Thymus (tissue), 11 donors: Measurements from ENCODE around the gene ERCC1. TPM values are rescaled to one million over a fixed set of nuclear protein-coding genes. Genes with fewer than 3 reads are reported as not detected.
A peak's percentile ranks its signal among the peaks of the same experiment; 100 is the strongest.

Experiments used
- DNase-seq, 9 donors: peaks; one replicate each; pipeline ENCODE4 v3.0.0-alpha.2; 2013; ENCODE audit warnings: low spot score in 9 of 9, low read depth in 6 of 9, missing footprints in 1 of 9
- H3K27ac ChIP-seq, 2 donors: one replicate each; pipeline ENCODE4 v1.5.1; 2013; ENCODE audit warnings: control low read depth in 1 of 2, low read depth in 1 of 2, low read length in 1 of 2, mild to moderate bottlenecking in 1 of 2, moderate library complexity in 1 of 2
- H3K27me3 ChIP-seq, 2 donors: one replicate each; pipeline ENCODE4 v1.5.1; 2013; ENCODE audit warnings: low read length in 1 of 2; ENCODE audit not compliant: control insufficient read depth in 2 of 2, insufficient read depth in 1 of 2
- H3K36me3 ChIP-seq, 2 donors: one replicate each; pipeline ENCODE4 v1.5.1; 2013; ENCODE audit warnings: low read length in 1 of 2, mild to moderate bottlenecking in 1 of 2, moderate library complexity in 1 of 2; ENCODE audit not compliant: control insufficient read depth in 2 of 2, insufficient read depth in 2 of 2
- H3K4me1 ChIP-seq, 2 donors: one replicate each; pipeline ENCODE4 v1.5.1; 2013; ENCODE audit warnings: low read length in 2 of 2; ENCODE audit not compliant: control insufficient read depth in 2 of 2, insufficient read depth in 2 of 2
- H3K4me3 ChIP-seq, 2 donors: one replicate each; pipeline ENCODE4 v1.5.1; 2013; ENCODE audit warnings: low read length in 2 of 2, control low read depth in 1 of 2, mild to moderate bottlenecking in 1 of 2
- H3K9me3 ChIP-seq, 2 donors: one replicate each; pipeline ENCODE4 v1.5.1; 2013; ENCODE audit warnings: low read length in 1 of 2, mild to moderate bottlenecking in 1 of 2; ENCODE audit not compliant: control insufficient read depth in 2 of 2, insufficient read depth in 1 of 2
- whole genome bisulfite sequencing: extraction: QIAGEN DNeasy Blood & Tissue Kit; methylation state at CpG from one replicate; pipeline ENCODE4 v1.1.7; 2013; 5-methylcytosine and 5-hydroxymethylcytosine counted together
- polyA plus RNA-seq: library from polyadenylated mRNA; stranded (reverse); fragments of 200-250 nt; gene quantifications from one replicate; pipeline ENCODE4 v1.2.3, GENCODE V29; 2013
- total RNA-seq: library from RNA; stranded (reverse); fragments of 120-200 nt; gene quantifications from one replicate; pipeline ENCODE4 v1.2.4, GENCODE V29; 2013
- donor health status: healthy.

The ERCC1 gene
- total and polyA plus RNA-seq, 2 donors = 42.6 to 61.6 TPM

DNA sequence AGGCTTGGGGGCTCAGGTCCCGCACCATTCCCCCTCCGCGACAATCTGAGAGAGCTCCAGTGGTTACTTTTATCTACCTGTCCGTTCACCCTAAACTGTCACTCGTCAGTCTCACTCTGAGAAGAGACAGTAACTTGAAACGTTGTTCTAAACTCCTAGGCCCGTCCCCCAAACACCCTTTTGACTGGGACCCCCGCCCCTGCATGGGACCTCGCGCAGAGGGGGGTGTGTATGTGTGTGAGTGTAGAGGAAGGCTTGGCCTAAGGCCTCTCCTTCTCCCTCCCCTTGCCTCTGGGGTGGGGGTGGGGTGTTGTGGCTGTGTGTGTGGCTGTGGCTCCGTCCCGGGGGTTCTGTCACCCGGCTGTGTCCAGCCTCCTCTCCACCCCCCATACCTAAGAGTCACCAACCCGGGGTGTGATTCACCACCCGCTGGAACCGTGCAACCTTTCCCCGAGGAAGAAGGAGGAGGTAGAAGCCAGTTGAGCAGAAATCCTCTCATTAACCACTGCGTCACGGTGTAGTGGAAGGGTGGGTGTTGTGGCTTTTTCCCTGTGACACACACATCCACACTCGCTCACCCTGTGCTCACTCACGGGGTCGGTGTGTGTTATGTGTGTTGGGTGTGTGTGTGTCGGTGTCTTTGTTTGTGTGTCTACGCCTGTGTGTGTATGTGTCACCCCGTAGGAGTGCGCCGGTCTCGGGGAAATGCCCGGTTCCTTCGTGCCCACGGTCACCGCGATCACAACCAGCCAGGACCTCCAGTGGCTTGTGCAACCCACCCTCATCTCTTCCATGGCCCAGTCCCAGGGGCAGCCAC is 46.4 kb upstream of the ERCC1 start:
- Histone ChIP-seq H3K9me3 (peaks cover 0 to 24% of the 10 kb centered on the region in 2 donors), H3K27ac (peak overlapping the region; percentile 90 to 93), H3K36me3 (no peaks in the 10 kb centered on the region), H3K27me3 (peaks cover 47 to 93% of the 10 kb centered on the region in 2 donors), H3K4me1 (peaks cover 21 to 42% of the 10 kb centered on the region in 2 donors), H3K4me3 (peak overlapping the region; percentile 65)
- no peak for DNase-seq
- WGBS = 51% methylated on average over 33 of the region's 33 CpGs

- Histone ChIP-seq H3K36me3 (no peaks in the 10 kb centered on the region), H3K9me3 (peaks cover 0 to 24% of the 10 kb centered on the region in 2 donors), H3K4me1 (peaks cover 21 to 42% of the 10 kb centered on the region in 2 donors), H3K27me3 (peaks cover 44 to 90% of the 10 kb centered on the region in 2 donors), H3K4me3 (peak overlapping the region; percentile 65), H3K27ac (peak overlapping the region; percentile 90 to 93)
- peak; percentile 82 to 97 (median 90) for DNase-seq
- under 1% methylated on average over 66 of the region's 66 CpGs for WGBS
Observed at GRCh38 chr19:45469132-45469944, 45.6 kb upstream of the ERCC1 start.

- H3K4me3 ChIP-seq = peak overlapping the region; percentile 65
- peak overlapping the region; percentile 74 to 90 for H3K27ac ChIP-seq
- WGBS = 0% methylated on average over 19 of the region's 19 CpGs
- no peaks in the 10 kb centered on the region for H3K36me3 ChIP-seq
- DNase-seq = no peak
- peaks cover 38 to 85% of the 10 kb centered on the region in 2 donors for H3K27me3 ChIP-seq
- peaks cover 0 to 20% of the 10 kb centered on the region in 2 donors for H3K9me3 ChIP-seq
- peaks cover 21 to 42% of the 10 kb centered on the region in 2 donors for H3K4me1 ChIP-seq
Observed at GRCh38 chr19:45468803-45469131, 45.0 kb upstream of the ERCC1 start.

GRCh38 chr19:45468159-45468651 is 44.5 kb upstream of the ERCC1 start:
- peaks cover 33 to 82% of the 10 kb centered on the region in 2 donors for H3K27me3 ChIP-seq
- DNase-seq = no peak
- H3K9me3 ChIP-seq = peaks cover 0 to 19% of the 10 kb centered on the region in 2 donors
- 2% methylated on average over 31 of the region's 31 CpGs for WGBS
- H3K4me3 ChIP-seq = peak overlapping the region; percentile 65
- peak overlapping the region in 1 of 2 donors; percentile 57 for H3K27ac ChIP-seq
- peaks cover 21 to 42% of the 10 kb centered on the region in 2 donors for H3K4me1 ChIP-seq
- no peaks in the 10 kb centered on the region for H3K36me3 ChIP-seq

DNA sequence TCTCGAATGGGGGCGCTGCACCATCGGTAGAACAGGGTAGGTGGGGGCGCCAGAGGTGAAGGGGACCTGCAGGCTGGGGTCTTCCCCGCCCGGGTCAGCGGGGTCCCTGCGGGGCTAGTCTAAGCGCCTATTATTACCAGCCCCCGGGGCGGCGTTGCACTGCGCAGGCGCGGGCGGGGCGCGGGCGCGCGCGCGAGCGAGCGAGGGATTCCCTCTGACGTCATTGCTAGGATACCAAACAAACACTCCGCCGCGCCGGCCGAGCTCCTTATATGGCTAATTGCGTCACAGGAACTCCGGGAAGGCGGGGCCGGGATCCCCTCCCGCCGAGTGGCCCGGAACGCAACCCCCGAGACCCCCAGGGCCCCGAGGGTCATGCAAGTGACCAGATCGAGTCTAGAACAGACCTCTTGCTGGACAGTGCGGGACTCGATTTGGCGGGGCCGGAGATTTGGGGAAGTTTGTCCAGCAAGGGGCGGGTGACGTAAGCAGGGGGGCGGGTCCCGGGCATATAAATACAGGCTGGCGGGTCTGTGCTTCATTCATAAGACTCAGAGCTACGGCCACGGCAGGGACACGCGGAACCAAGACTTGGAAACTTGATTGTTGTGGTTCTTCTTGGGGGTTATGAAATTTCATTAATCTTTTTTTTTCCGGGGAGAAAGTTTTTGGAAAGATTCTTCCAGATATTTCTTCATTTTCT is 43.9 kb upstream of the ERCC1 start, which contains the start of gene FOSB:
Gene FOSB (plus strand): TSS at position 541 of the 703 bp plus-strand sequence. CDS start 591 bp downstream, outside the sequence.
- Histone ChIP-seq H3K4me1 (peaks cover 21 to 42% of the 10 kb centered on the region in 2 donors), H3K36me3 (no peaks in the 10 kb centered on the region), H3K9me3 (peaks cover 0 to 19% of the 10 kb centered on the region in 2 donors)

DNA sequence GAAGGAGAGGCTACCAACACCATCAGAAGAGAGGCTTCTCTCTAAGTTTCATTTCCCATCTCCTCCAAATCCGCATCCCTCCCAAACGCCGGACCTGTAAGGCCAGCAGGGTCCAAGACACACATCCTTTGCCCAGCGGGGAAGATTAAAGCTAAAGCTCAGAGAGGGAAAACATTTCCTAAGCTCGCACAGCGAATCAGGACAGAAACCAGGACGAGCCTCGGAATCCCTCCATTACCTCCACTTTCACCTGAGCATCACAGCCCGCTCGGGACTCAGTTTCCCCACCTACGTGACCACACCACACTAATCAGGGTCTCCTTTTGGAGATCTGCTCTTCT is 43.4 kb upstream of the ERCC1 start:
- no peak for DNase-seq
- peak overlapping the region; percentile 65 for H3K4me3 ChIP-seq
- peaks cover 23 to 77% of the 10 kb centered on the region in 2 donors for H3K27me3 ChIP-seq
- H3K36me3 ChIP-seq = no peaks in the 10 kb centered on the region
- peaks cover 21 to 38% of the 10 kb centered on the region in 2 donors for H3K4me1 ChIP-seq
- 6% methylated on average over 11 of the region's 11 CpGs for WGBS
- H3K27ac ChIP-seq = no peak overlapping the region
- peaks cover 0 to 19% of the 10 kb centered on the region in 2 donors for H3K9me3 ChIP-seq

More for the DNA sequence above, 43.9 kb upstream of the ERCC1 start, which contains the start of gene FOSB:
- H3K27ac ChIP-seq = peak within 1 kb of the TSS; percentile 81 to 90
- H3K4me3 ChIP-seq = peak within 1 kb of the TSS; percentile 65
- DNase-seq = peak; percentile 79 to 95 (median 87)
- WGBS = under 1% methylated on average over 56 of the region's 56 CpGs
- H3K27me3 ChIP-seq = peaks cover 28 to 78% of the 10 kb centered on the region in 2 donors

- H3K4me3 ChIP-seq = no peak overlapping the region
- 73% methylated on average over 8 of the region's 8 CpGs for WGBS
- H3K9me3 ChIP-seq = peaks cover 0 to 14% of the 10 kb centered on the region in 2 donors
- H3K36me3 ChIP-seq = no peaks in the 10 kb centered on the region
- H3K27ac ChIP-seq = no peak overlapping the region
- H3K4me1 ChIP-seq = peaks cover 17 to 44% of the 10 kb centered on the region in 2 donors
- DNase-seq = no peak
- H3K27me3 ChIP-seq = peaks cover 11 to 57% of the 10 kb centered on the region in 2 donors
Observed at GRCh38 chr19:45464852-45465441, 41.2 kb upstream of the ERCC1 start.

- peaks cover 12 to 37% of the 10 kb centered on the region in 2 donors for H3K4me1 ChIP-seq
- H3K36me3 ChIP-seq = no peaks in the 10 kb centered on the region
- no peak overlapping the region for H3K27ac ChIP-seq
- 88% methylated on average over 2 of the region's 2 CpGs for WGBS
- peaks cover 11 to 50% of the 10 kb centered on the region in 2 donors for H3K27me3 ChIP-seq
- no peak for DNase-seq
- peaks cover 0 to 8% of the 10 kb centered on the region in 2 donors for H3K9me3 ChIP-seq
- H3K4me3 ChIP-seq = no peak overlapping the region
Observed at GRCh38 chr19:45464274-45464673, 40.6 kb upstream of the ERCC1 start.
